Gastrocnemius medialis (tissue), 4 donors: ENCODE data around the gene KCNG1.

Source experiments
- CTCF ChIP-seq, 5 experiments: fragments of 450-650 bp in 3 of 5; fragments of 200-600 bp in 2 of 5; sonication (generic) in 2 of 5; IDR thresholded peaks in 4 of 5; conservative IDR thresholded peaks in 1 of 5; 1 replicate in 4 of 5; 2 replicates in 1 of 5; pipeline ENCODE4 v1.5.1; 2016 to 2019; ENCODE audit warnings: antibody characterized with exemption in 5 of 5, mild to moderate bottlenecking in 3 of 5, moderate library complexity in 3 of 5
- POLR2A ChIP-seq, 2 donors: fragments of 450-650 bp; IDR thresholded peaks; one replicate each; pipeline ENCODE4 v1.6.1; 2017; ENCODE audit warnings: antibody characterized with exemption in 2 of 2, mild to moderate bottlenecking in 2 of 2, moderate library complexity in 2 of 2

GRCh38 chr20:51029963-51030920 lies 7.3 kb upstream of the KCNG1 start:
- no peak for TF ChIP-seq CTCF (IDR thresholded peaks at IDR 0.05 in 4 of 5, conservative IDR thresholded peaks at IDR 0.05 in 1 of 5)
- no peak for TF ChIP-seq POLR2A (IDR thresholded peaks at IDR 0.05)
